ENCODE data around the gene GSAP.

GRCh38 chr7:77321300-77321699, 94.8 kb downstream of the GSAP start:
- TF ChIP-seq CTCF (IDR thresholded peaks at IDR 0.05; ENCODE audit: poor library complexity, severe bottlenecking) = no peak
- no peak for TF ChIP-seq POLR2AphosphoS5 (IDR thresholded peaks at IDR 0.05)
- no peak for TF ChIP-seq EP300 (conservative IDR thresholded peaks at IDR 0.05; ENCODE audit: poor library complexity, severe bottlenecking)
- no peak for TF ChIP-seq EZH2 (IDR thresholded peaks at IDR 0.05; ENCODE audit: borderline replicate concordance, insufficient read depth, low read length, poor library complexity, severe bottlenecking)
- no peak for TF ChIP-seq SMC3 (conservative IDR thresholded peaks at IDR 0.05; ENCODE audit: poor library complexity)
